OCI-LY3 (cell line): Measurements from ENCODE around the gene NKAIN2.

Experiments
- H2AFZ ChIP-seq: fragments of 200-600, 300-600 bp; shearing (Covaris generic); 2 replicates; pipeline ENCODE4 v1.6.0; 2014; ENCODE audit warnings: antibody characterized with exemption, low read depth, low read length
- H3K27ac ChIP-seq: fragments of 200-600, 300-600 bp; sonication (generic); 2 replicates; pipeline ENCODE4 v1.5.1; 2014; ENCODE audit warnings: mild to moderate bottlenecking, low read length, moderate library complexity, mixed read lengths
- H3K27me3 ChIP-seq: fragments of 200-600, 300-600 bp; sonication (generic); 2 replicates; pipeline ENCODE4 v1.6.1; 2014; ENCODE audit warnings: low read depth, low read length, mixed read lengths
- H3K36me3 ChIP-seq: fragments of 200-600, 300-600 bp; sonication (generic); replicated peaks from 2 replicates; pipeline ENCODE3; 2014; ENCODE audit warnings: low read depth, low read length, mixed read lengths
- H3K4me1 ChIP-seq: fragments of 300-600, 200-600 bp; sonication (generic); 2 replicates; pipeline ENCODE4 v1.6.1; 2014; ENCODE audit warnings: low read length, mixed read lengths
- H3K4me2 ChIP-seq: fragments of 200-600, 300-600 bp; sonication (generic); 2 replicates; pipeline ENCODE4 v1.6.1; 2014; ENCODE audit warnings: low read length, mixed read lengths
- H3K4me3 ChIP-seq: fragments of 300-600, 200-600 bp; sonication (generic); 2 replicates; pipeline ENCODE4 v1.5.1; 2014; ENCODE audit warnings: antibody characterized with exemption, mild to moderate bottlenecking, low read length, moderate library complexity
- H3K79me2 ChIP-seq: fragments of 300-600, 200-600 bp; shearing (Covaris generic); 2 replicates; pipeline ENCODE4 v1.6.1; 2014; ENCODE audit warnings: mild to moderate bottlenecking, low read length, mixed read lengths
- H3K9ac ChIP-seq: fragments of 300-600, 200-600 bp; shearing (Covaris generic); 2 replicates; pipeline ENCODE4 v1.6.0; 2014; ENCODE audit warnings: mild to moderate bottlenecking, low read length, moderate library complexity
- H3K9me3 ChIP-seq: fragments of 200-600, 300-600 bp; shearing (Covaris generic); 2 replicates; pipeline ENCODE4 v1.6.1; 2014; ENCODE audit warnings: low read length, mixed read lengths; ENCODE audit not compliant: insufficient read depth
- H4K20me1 ChIP-seq: fragments of 200-600, 300-600 bp; sonication (generic); 2 replicates; pipeline ENCODE4 v1.6.1; 2016; ENCODE audit warnings: low read length, mixed read lengths; ENCODE audit not compliant: insufficient read depth
- EZH2phosphoT487 ChIP-seq: fragments of 200-600 bp; shearing (Covaris generic); IDR thresholded peaks from 2 replicates; pipeline ENCODE4 v1.6.1; 2018; ENCODE audit warnings: antibody characterized with exemption, mixed run types, low read depth
- TF ChIP-seq, protein P1 (sequence below): fragments of 200-600, 300-600 bp; sonication (generic); IDR thresholded peaks from 2 replicates; pipeline ENCODE4 v1.5.1; 2014; ENCODE audit warnings: antibody characterized with exemption, low read length, low read depth

NKAIN2 gene

DNA sequence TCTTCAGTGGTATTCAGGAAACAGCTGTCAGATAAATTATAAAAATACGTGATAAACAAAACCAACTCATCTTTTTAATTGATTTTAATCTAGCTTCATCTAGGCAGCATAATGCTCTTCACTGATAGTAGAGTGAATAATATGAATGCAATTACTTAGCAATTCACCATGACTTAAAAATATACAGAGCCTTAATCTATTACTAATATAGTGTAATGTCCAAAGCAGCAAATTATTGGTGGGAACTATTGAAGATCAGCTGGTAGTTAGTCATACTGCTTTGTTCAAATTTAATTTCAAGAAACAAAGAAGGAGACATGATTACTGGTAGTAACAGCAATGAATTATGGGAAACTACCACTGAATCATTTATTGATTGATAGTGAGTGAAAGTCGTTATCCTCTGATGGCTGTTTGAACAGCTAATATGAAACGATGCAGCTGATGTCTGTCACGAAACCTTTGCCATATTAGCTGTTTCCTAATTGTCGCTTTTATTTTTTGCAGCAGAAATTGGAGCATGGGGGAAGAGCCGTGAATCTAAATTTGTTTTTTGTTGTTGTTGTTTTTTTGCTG, 99.2 kb downstream of the NKAIN2 start:
- no peaks in the 10 kb centered on the region for H4K20me1 ChIP-seq
- H3K79me2 ChIP-seq: no peaks in the 10 kb centered on the region
- H3K36me3 ChIP-seq: no peaks in the 10 kb centered on the region
- no peak overlapping the region for H3K9ac ChIP-seq
- TF ChIP-seq, protein P1, sequence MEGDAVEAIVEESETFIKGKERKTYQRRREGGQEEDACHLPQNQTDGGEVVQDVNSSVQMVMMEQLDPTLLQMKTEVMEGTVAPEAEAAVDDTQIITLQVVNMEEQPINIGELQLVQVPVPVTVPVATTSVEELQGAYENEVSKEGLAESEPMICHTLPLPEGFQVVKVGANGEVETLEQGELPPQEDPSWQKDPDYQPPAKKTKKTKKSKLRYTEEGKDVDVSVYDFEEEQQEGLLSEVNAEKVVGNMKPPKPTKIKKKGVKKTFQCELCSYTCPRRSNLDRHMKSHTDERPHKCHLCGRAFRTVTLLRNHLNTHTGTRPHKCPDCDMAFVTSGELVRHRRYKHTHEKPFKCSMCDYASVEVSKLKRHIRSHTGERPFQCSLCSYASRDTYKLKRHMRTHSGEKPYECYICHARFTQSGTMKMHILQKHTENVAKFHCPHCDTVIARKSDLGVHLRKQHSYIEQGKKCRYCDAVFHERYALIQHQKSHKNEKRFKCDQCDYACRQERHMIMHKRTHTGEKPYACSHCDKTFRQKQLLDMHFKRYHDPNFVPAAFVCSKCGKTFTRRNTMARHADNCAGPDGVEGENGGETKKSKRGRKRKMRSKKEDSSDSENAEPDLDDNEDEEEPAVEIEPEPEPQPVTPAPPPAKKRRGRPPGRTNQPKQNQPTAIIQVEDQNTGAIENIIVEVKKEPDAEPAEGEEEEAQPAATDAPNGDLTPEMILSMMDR: no peak
- TF ChIP-seq EZH2phosphoT487: no peak
- H3K27me3 ChIP-seq: no peaks in the 10 kb centered on the region
- H2AFZ ChIP-seq: no peak overlapping the region
- H3K9me3 ChIP-seq: no peaks in the 10 kb centered on the region
- H3K4me1 ChIP-seq: peaks cover 5% of the 10 kb centered on the region; the same call in 1 of the 2 replicates
- H3K27ac ChIP-seq: no peak overlapping the region
- no peak overlapping the region for H3K4me3 ChIP-seq
- no peak overlapping the region for H3K4me2 ChIP-seq

DNA sequence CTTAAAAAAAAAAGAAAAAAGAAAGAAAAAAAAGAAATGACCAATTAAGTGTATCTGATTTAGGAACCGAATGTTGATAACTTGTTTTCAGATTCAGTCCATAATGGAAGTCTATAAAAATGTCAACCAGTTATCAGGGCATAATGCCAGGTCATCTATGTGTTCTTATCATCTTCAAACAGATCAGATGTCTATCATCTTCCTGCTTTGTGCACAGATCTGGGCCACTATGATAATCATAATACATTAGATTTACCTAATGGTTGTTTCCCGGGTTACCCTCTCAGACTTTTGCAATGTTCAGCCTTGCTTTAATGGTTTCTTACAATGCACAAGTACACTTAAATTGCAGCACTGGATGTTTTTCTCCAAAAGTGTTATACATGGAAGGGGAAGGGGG, 100.6 kb downstream of the NKAIN2 start:
- no peak overlapping the region for H3K27ac ChIP-seq
- no peaks in the 10 kb centered on the region for H4K20me1 ChIP-seq
- TF ChIP-seq, protein P1: no peak
- TF ChIP-seq EZH2phosphoT487: no peak
- H2AFZ ChIP-seq: no peak overlapping the region
- no peak overlapping the region for H3K4me3 ChIP-seq
- no peak overlapping the region for H3K4me2 ChIP-seq
- H3K9ac ChIP-seq: no peak overlapping the region
- H3K79me2 ChIP-seq: no peaks in the 10 kb centered on the region
- H3K9me3 ChIP-seq: no peaks in the 10 kb centered on the region
- H3K4me1 ChIP-seq: no peaks in the 10 kb centered on the region
- no peaks in the 10 kb centered on the region for H3K36me3 ChIP-seq
- H3K27me3 ChIP-seq: no peaks in the 10 kb centered on the region

DNA sequence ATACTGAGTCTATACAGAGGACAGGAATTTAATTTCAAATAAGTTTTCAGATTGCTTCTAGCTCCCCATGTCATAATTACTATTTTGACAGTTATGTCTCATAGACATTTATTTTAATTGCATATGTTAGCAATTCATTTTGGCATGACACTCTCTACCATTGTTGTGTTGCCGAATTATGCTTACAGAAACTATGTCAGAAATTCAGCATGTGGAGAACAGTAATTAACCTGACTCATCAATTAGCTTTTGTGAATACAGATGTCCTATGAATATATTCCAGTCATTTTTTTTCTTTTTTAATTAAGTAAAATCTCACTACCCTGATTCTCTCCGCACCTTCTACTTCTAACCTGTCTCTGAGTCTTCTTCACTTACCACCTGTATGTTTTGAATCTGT, 105.1 kb downstream of the NKAIN2 start:
- no peaks in the 10 kb centered on the region for H3K27me3 ChIP-seq
- no peak overlapping the region for H3K4me2 ChIP-seq
- no peak overlapping the region for H3K9ac ChIP-seq
- no peaks in the 10 kb centered on the region for H3K9me3 ChIP-seq
- no peaks in the 10 kb centered on the region for H3K36me3 ChIP-seq
- no peaks in the 10 kb centered on the region for H4K20me1 ChIP-seq
- H2AFZ ChIP-seq: no peak overlapping the region
- H3K27ac ChIP-seq: no peak overlapping the region
- no peak overlapping the region for H3K4me3 ChIP-seq
- TF ChIP-seq, protein P1: no peak
- no peak for TF ChIP-seq EZH2phosphoT487
- H3K79me2 ChIP-seq: no peaks in the 10 kb centered on the region
- H3K4me1 ChIP-seq: peaks cover 2% of the 10 kb centered on the region; the same call in 1 of the 2 replicates

DNA sequence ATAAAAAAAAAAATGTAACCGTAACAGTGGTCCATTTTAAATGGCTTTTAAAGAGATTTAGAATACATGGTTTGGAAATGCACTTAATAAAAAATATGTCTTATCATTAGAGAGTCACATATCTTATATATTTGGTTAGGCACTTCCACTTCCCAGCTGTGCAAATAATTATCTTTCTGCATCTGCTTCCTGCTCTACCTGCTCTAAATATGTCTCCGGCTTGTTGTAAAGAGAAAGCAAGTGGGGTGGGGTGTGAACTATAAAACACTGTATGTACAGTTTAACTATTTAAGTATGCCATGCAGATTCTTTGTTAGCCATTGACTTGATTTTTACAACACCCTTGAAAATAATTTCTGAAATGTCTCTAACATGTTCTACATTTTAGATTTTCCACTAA, 106.3 kb downstream of the NKAIN2 start:
- Histone ChIP-seq H3K4me3 (no peak overlapping the region), H3K9me3 (no peaks in the 10 kb centered on the region), H4K20me1 (no peaks in the 10 kb centered on the region), H3K9ac (no peak overlapping the region), H3K27me3 (no peaks in the 10 kb centered on the region), H3K79me2 (no peaks in the 10 kb centered on the region), H2AFZ (no peak overlapping the region), H3K36me3 (no peaks in the 10 kb centered on the region), H3K27ac (no peak overlapping the region), H3K4me2 (no peak overlapping the region), H3K4me1 (peaks cover 2% of the 10 kb centered on the region; the same call in 1 of the 2 replicates)
- TF ChIP-seq EZH2phosphoT487: no peak
- TF ChIP-seq, protein P1: no peak
